Gastrocnemius medialis (tissue), 4 donors: ENCODE results near the gene GLDC. TPM values are rescaled to one million over a fixed set of nuclear protein-coding genes. Genes with fewer than 3 reads are reported as not detected.

Experiments
- ATAC-seq, 2 donors: fragments of 150-250 bp; one replicate each; pipeline ENCODE4 v1.9.1; 2016
- DNase-seq, 2 donors: peaks; one replicate each; pipeline ENCODE4 v3.0.0-alpha.2; 2019
- H3K27ac ChIP-seq, 4 donors: fragments of 200-600 bp; sonication (generic); 1 replicate in 1 of 4; 2 replicates in 3 of 4; pipeline ENCODE4 v1.5.1; 2016 to 2018; ENCODE audit warnings: mild to moderate bottlenecking in 2 of 4, moderate library complexity in 1 of 4
- H3K27me3 ChIP-seq, 3 donors: fragments of 200-600 bp; sonication (generic) in 2 of 3; 1 replicate in 1 of 3; 2 replicates in 2 of 3; pipeline versions ENCODE4 v1.5.1 to v1.6.0; 2016 to 2019; ENCODE audit warnings: mild to moderate bottlenecking in 1 of 3, moderate library complexity in 1 of 3
- H3K36me3 ChIP-seq, 2 donors: fragments of 200-600 bp; sonication (generic) in 1 of 2; one replicate each; pipeline ENCODE4 v1.5.1; 2017 to 2018
- H3K4me1 ChIP-seq, 2 donors: fragments of 200-600 bp; sonication (generic) in 1 of 2; one replicate each; pipeline ENCODE4 v1.5.1; 2016 to 2017; ENCODE audit warnings: mild to moderate bottlenecking in 2 of 2
- H3K4me3 ChIP-seq, 4 donors: fragments of 200-600 bp; sonication (generic) in 3 of 4; 1 replicate in 1 of 4; 2 replicates in 3 of 4; pipeline ENCODE4 v1.5.1; 2016 to 2019; ENCODE audit warnings: mild to moderate bottlenecking in 2 of 4
- H3K9me3 ChIP-seq, 3 donors: fragments of 200-600 bp; sonication (generic) in 2 of 3; 1 replicate in 1 of 3; 2 replicates in 2 of 3; pipeline ENCODE4 v1.5.1; 2016 to 2019
- POLR2A ChIP-seq, 2 donors: fragments of 450-650 bp; IDR thresholded peaks; one replicate each; pipeline ENCODE4 v1.6.1; 2017; ENCODE audit warnings: antibody characterized with exemption in 2 of 2, mild to moderate bottlenecking in 2 of 2, moderate library complexity in 2 of 2
- in situ Hi-C, 4 donors: fragments of 200-750 bp; cut with MboI; loops; one replicate each; pipeline versions ENCODE4 v1.15.0 to v1.8.0; 2017; ENCODE audit warnings: low sequenced_read_pairs in 4 of 4
- intact Hi-C: fragments of 100-400 bp; cut with DNase I; formaldehyde crosslinking; loops from one replicate; pipeline ENCODE4 v1.15.1; 2023; ENCODE audit warnings: low total_unique reads
- total RNA-seq, 4 donors: library from RNA; depleted of rRNA; stranded (reverse); fragments of >200 nt; gene quantifications; one replicate each; pipeline versions ENCODE4 v1.1.0 to v1.2.3, GENCODE V29; 2016
- TF ChIP-seq, protein P1 (sequence below), 5 experiments: fragments of 450-650 bp in 3 of 5; fragments of 200-600 bp in 2 of 5; sonication (generic) in 2 of 5; IDR thresholded peaks in 4 of 5; conservative IDR thresholded peaks in 1 of 5; 1 replicate in 4 of 5; 2 replicates in 1 of 5; pipeline ENCODE4 v1.5.1; 2016 to 2019; ENCODE audit warnings: antibody characterized with exemption in 5 of 5, mild to moderate bottlenecking in 3 of 5, moderate library complexity in 3 of 5

Gene GLDC
- total RNA-seq, 4 donors from 2014 or later: 0.31 to 1.00 (median 0.47) TPM

DNA sequence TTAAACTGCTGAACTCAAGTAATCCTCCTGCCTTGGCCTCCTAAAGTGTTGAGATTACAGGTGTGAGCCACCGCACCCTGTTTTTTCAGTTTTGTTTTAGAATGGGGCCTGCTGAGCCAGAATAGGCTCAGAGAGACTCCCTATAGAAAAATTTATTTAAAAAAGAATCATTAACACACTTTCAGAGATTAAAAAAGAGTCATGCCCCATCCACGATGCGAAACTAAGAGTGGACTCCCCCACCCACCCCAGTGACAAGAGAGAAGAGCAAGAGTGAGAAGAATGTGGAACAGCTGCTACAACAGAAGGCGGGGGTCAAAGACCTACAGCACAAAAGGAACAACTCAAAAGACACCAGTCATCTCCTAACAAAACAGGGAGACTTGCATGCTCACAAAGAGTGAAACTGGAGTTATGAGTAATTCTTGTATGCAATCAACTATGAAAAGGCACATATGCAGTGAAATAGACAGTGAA, 47.2 kb downstream of the GLDC start:
- H3K4me1 ChIP-seq: no peaks in the 10 kb centered on the region
- TF ChIP-seq POLR2A (IDR thresholded peaks at IDR 0.05): no peak
- TF ChIP-seq, protein P1, sequence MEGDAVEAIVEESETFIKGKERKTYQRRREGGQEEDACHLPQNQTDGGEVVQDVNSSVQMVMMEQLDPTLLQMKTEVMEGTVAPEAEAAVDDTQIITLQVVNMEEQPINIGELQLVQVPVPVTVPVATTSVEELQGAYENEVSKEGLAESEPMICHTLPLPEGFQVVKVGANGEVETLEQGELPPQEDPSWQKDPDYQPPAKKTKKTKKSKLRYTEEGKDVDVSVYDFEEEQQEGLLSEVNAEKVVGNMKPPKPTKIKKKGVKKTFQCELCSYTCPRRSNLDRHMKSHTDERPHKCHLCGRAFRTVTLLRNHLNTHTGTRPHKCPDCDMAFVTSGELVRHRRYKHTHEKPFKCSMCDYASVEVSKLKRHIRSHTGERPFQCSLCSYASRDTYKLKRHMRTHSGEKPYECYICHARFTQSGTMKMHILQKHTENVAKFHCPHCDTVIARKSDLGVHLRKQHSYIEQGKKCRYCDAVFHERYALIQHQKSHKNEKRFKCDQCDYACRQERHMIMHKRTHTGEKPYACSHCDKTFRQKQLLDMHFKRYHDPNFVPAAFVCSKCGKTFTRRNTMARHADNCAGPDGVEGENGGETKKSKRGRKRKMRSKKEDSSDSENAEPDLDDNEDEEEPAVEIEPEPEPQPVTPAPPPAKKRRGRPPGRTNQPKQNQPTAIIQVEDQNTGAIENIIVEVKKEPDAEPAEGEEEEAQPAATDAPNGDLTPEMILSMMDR (IDR thresholded peaks at IDR 0.05 in 4 of 5, conservative IDR thresholded peaks at IDR 0.05 in 1 of 5): no peak

DNA sequence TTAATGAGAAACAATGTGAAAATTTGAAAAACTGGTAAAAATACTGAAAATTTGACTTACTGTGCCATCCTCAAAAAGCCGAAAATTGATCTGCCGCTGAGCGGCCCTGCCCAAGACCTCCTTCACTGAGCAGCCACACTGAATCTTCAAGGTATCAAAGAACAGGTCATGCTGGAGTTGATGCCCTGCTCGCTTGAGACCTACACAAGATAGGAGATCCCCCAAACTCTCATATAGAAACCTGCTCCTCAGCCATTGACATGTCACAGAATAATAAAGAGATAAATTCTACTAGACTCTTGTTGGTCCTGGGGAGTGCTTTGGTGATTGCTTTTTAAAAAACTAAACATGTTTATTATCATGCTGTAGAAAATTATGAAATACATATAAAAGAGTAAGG, 52.7 kb downstream of the GLDC start:
- in situ Hi-C loops (no loop called here), intact Hi-C loops (no loop called here)
- no peaks in the 10 kb centered on the region for H3K27me3 ChIP-seq
- no peak for TF ChIP-seq POLR2A (IDR thresholded peaks at IDR 0.05)
- TF ChIP-seq, protein P1 (IDR thresholded peaks at IDR 0.05 in 4 of 5, conservative IDR thresholded peaks at IDR 0.05 in 1 of 5): no peak
- no peak overlapping the region for H3K27ac ChIP-seq
- H3K36me3 ChIP-seq: no peaks in the 10 kb centered on the region
- no peaks in the 10 kb centered on the region for H3K9me3 ChIP-seq
- no peaks in the 10 kb centered on the region for H3K4me1 ChIP-seq
- no peak for DNase-seq
- no peak for ATAC-seq
- no peak overlapping the region for H3K4me3 ChIP-seq

More for the DNA sequence above, 47.2 kb downstream of the GLDC start:
- intact Hi-C loops (no loop called here), in situ Hi-C loops (no loop called here)
- no peak overlapping the region for H3K27ac ChIP-seq
- no peaks in the 10 kb centered on the region for H3K36me3 ChIP-seq
- H3K9me3 ChIP-seq: no peaks in the 10 kb centered on the region
- no peak for ATAC-seq
- H3K4me3 ChIP-seq: no peak overlapping the region
- no peak for DNase-seq
- H3K27me3 ChIP-seq: no peaks in the 10 kb centered on the region

DNA sequence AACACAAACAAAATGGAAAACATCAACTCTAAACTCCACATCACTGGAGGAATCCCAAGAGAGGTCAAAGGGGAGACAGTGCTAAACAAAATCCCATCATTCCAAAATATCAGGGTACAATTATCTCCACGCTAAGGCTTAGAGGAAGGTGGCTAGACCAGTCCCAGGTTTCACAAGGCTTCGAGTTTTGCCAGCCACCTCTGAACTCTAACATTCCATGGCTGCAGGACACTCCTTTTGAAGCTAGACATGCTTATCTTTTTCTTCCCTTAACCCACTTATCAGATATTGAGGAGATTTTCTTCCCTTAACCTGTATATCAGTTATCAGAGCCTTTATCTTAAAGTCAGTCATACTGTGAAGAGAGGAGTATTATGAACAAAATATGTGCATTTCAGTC, 53.3 kb downstream of the GLDC start:
- ATAC-seq: no peak
- TF ChIP-seq POLR2A (IDR thresholded peaks at IDR 0.05): no peak
- TF ChIP-seq, protein P1 (IDR thresholded peaks at IDR 0.05 in 4 of 5, conservative IDR thresholded peaks at IDR 0.05 in 1 of 5): no peak
- in situ Hi-C loops (no loop called here), intact Hi-C loops (no loop called here)
- Histone ChIP-seq H3K27ac (no peak overlapping the region), H3K36me3 (no peaks in the 10 kb centered on the region), H3K27me3 (no peaks in the 10 kb centered on the region), H3K9me3 (no peaks in the 10 kb centered on the region), H3K4me1 (no peaks in the 10 kb centered on the region), H3K4me3 (no peak overlapping the region)
- no peak for DNase-seq

DNA sequence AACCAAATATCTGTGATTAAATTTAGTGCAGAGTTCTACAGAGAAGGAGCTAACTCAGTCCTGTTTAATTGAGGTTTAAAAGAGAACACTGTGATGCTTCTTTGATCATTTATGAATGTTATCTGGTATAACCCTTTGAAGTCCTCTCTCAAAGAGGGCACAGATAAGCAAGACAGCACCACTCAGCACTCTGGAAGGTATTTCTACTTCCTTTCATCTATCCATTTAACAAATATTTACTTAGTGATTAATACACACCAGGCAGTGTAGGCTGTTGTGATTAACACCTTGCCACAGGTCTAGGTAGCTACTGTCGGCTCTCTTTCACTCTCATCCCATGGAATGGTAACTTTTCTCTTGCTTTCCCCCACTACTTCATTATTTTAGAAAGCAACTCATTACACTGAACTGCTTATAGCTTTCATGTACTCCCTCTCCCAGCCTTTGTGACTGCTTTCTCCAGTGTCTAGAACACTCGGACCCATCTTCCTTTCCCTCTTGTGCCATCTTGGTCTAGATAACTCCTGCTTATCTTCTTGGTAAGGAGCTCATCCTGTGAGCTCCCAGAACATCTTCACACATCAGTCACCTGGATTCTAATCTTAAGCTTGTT, 54.7 kb downstream of the GLDC start:
- no peak overlapping the region for H3K4me3 ChIP-seq
- H3K27me3 ChIP-seq: no peaks in the 10 kb centered on the region
- no peaks in the 10 kb centered on the region for H3K4me1 ChIP-seq
- DNase-seq (no peak), ATAC-seq (no peak)
- TF ChIP-seq POLR2A (IDR thresholded peaks at IDR 0.05): no peak
- TF ChIP-seq, protein P1 (IDR thresholded peaks at IDR 0.05 in 4 of 5, conservative IDR thresholded peaks at IDR 0.05 in 1 of 5): no peak
- no peaks in the 10 kb centered on the region for H3K36me3 ChIP-seq
- in situ Hi-C loops: no loop called here
- H3K27ac ChIP-seq: no peak overlapping the region
- intact Hi-C loops: no loop called here
- no peaks in the 10 kb centered on the region for H3K9me3 ChIP-seq

DNA sequence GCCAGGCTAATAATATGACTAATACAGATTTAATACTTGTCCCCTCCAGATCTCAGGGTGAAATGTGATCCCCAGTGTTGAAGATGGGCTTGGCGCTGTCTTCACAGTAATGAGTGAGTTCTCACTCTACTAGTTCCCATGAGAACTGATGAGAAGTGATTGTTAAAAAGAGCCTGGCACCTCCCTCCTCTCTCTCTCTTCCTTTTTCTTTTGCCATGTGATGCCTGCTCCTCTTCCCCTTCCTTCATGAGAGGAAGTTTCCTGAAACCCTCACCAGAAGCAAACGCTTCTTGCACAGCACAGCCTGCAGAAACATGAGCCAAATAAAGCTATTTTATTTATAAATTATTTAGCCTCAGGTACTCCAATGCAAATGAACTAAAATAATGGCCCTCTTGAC, 55.2 kb downstream of the GLDC start:
- H3K4me1 ChIP-seq: no peaks in the 10 kb centered on the region
- no peaks in the 10 kb centered on the region for H3K36me3 ChIP-seq
- H3K9me3 ChIP-seq: no peaks in the 10 kb centered on the region
- no peaks in the 10 kb centered on the region for H3K27me3 ChIP-seq
- DNase-seq: no peak
- intact Hi-C loops: no loop called here
- no peak for ATAC-seq
- H3K27ac ChIP-seq: no peak overlapping the region
- TF ChIP-seq POLR2A (IDR thresholded peaks at IDR 0.05): no peak
- TF ChIP-seq, protein P1 (IDR thresholded peaks at IDR 0.05 in 4 of 5, conservative IDR thresholded peaks at IDR 0.05 in 1 of 5): no peak
- in situ Hi-C loops: no loop called here
- no peak overlapping the region for H3K4me3 ChIP-seq
